Caco-2 (cell line): ENCODE results near the gene TPTE2. TPM values are rescaled to one million over a fixed set of nuclear protein-coding genes. Genes with fewer than 3 reads are reported as not detected.

ENCODE experiments used
- BruUV-seq: library from RNA; stranded (reverse); fragments of 400-500 nt; replicated peaks from 2 replicates; lab custom pipeline; 2021; lab: Mats Ljungman, UMichigan
- CTCF ChIA-PET: fragments of 300-600 bp; sonication (Branson Sonifier 250); formaldehyde crosslinking; loops from one replicate; lab custom pipeline; 2022; ENCODE audit warnings: antibody characterized with exemption; lab: Charles Lee
- POLR2A ChIA-PET: fragments of 300-600 bp; sonication (Branson Sonifier 250); formaldehyde crosslinking; loops from one replicate; lab custom pipeline; 2022; ENCODE audit warnings: antibody characterized with exemption; lab: Charles Lee
- DNase-seq, 2 experiments: peaks; one replicate each; pipeline versions ENCODE4 v3.0.0 to v3.0.0-alpha.2; 2020 to 2022
- H3K27me3 ChIP-seq: replicated peaks from 2 replicates; pipeline ENCODE4 v1.6.0; 2011; ENCODE audit warnings: low read length; ENCODE audit not compliant: control insufficient read depth, insufficient read depth
- H3K36me3 ChIP-seq: 2 replicates; pipeline ENCODE4 v1.5.1; 2011; ENCODE audit warnings: low read length; ENCODE audit not compliant: control insufficient read depth, insufficient read depth
- H3K4me1 ChIP-seq: fragments of 250-450 bp; sonication (Bioruptor Pico); 2 replicates; pipeline ENCODE4 v1.5.1; 2020; ENCODE audit warnings: mild to moderate bottlenecking
- H3K4me3 ChIP-seq: 2 replicates; pipeline ENCODE4 v1.5.1; 2011; ENCODE audit warnings: low read depth, mild to moderate bottlenecking, control low read depth, low read length
- H3K9me3 ChIP-seq: fragments of 250-450 bp; sonication (Bioruptor Pico); 2 replicates; pipeline ENCODE4 v1.5.1; 2020; ENCODE audit warnings: mild to moderate bottlenecking, moderate library complexity
- H3K27ac Mint-ChIP-seq: one replicate; pipeline ENCODE4 v1.8.0; 2022; ENCODE audit warnings: mixed read lengths; ENCODE audit not compliant: unreplicated experiment
- H3K27me3 Mint-ChIP-seq: one replicate; pipeline ENCODE4 v1.8.0; 2022; ENCODE audit warnings: mixed read lengths; ENCODE audit not compliant: insufficient read depth, unreplicated experiment
- H3K36me3 Mint-ChIP-seq: one replicate; pipeline ENCODE4 v1.8.0; 2022; ENCODE audit warnings: mild to moderate bottlenecking, mixed read lengths; ENCODE audit not compliant: insufficient read depth, unreplicated experiment
- H3K4me1 Mint-ChIP-seq: one replicate; pipeline ENCODE4 v1.8.0; 2022; ENCODE audit warnings: low read depth, mixed read lengths; ENCODE audit not compliant: unreplicated experiment
- H3K4me3 Mint-ChIP-seq: one replicate; pipeline ENCODE4 v1.8.0; 2022; ENCODE audit warnings: mild to moderate bottlenecking, moderate library complexity, mixed read lengths; ENCODE audit not compliant: unreplicated experiment
- H3K9me3 Mint-ChIP-seq: one replicate; pipeline ENCODE4 v1.8.0; 2022; ENCODE audit warnings: mixed read lengths; ENCODE audit not compliant: unreplicated experiment
- intact Hi-C: fragments of 100-400 bp; cut with micrococcal nuclease; formaldehyde crosslinking; loops from one replicate; pipeline ENCODE4 v1.10.0; 2022; ENCODE audit not compliant: unreplicated experiment
- total RNA-seq: library from RNA; stranded (reverse); gene quantifications from 2 replicates; pipeline ENCODE4 v1.2.3, GENCODE V29; 2022
- TF ChIP-seq, protein P1 (sequence below), 2 experiments: fragments of 200-600 bp in 1 of 2; IDR thresholded peaks; 1 replicate in 1 of 2; 2 replicates in 1 of 2; pipeline versions ENCODE4 v1.5.1 to v1.8.0; 2011 to 2022; ENCODE audit warnings: antibody characterized with exemption in 1 of 2, control low read depth in 1 of 2, inconsistent platforms in 1 of 2, low read depth in 1 of 2, low read length in 1 of 2, mild to moderate bottlenecking in 1 of 2, moderate library complexity in 1 of 2; ENCODE audit not compliant: insufficient read depth in 1 of 2, severe bottlenecking in 1 of 2, unreplicated experiment in 1 of 2

TPTE2 gene
- total RNA-seq, 1 experiment from 2014 or later, result not detected

DNA sequence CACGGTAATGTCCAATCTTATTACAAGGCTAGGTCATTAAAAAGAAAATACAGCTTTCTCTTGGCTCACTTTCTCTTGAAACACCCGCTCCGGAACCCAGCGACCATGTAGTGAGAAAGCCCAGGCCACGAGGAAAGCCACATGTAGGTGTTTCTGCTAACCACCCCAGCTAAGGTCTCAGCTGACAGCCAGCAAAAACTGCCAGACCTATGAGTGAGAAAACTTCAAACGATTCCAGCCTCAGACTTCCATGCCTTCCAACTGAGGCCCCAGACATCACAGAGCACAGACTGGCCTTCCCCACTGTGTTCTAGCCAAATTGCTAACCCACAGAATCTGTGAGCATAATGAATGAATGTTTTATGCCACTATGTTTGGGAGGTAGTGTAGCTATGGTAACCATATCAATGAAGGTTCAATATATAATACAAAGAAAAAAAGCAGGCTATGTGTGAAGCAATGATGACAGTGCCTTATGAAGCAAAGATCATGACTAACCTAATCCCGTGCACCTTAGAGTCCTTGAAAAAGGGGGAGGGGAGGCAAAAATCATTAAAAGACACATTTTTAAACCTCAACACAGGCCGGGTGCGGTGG is 11.9 kb upstream of the TPTE2 start:
- Mint-ChIP-seq H3K9me3 (no peaks in the 10 kb centered on the region), H3K27ac (no peak overlapping the region), H3K36me3 (no peaks in the 10 kb centered on the region), H3K27me3 (no peaks in the 10 kb centered on the region), H3K4me1 (no peaks in the 10 kb centered on the region), H3K4me3 (no peak overlapping the region)
- H3K36me3 ChIP-seq, result no peaks in the 10 kb centered on the region
- no peaks in the 10 kb centered on the region for H3K27me3 ChIP-seq
- H3K9me3 ChIP-seq, result no peaks in the 10 kb centered on the region
- intact Hi-C loops, result no loop called here
- ChIA-PET CTCF (no interaction called here), POLR2A (no interaction called here)
- H3K4me3 ChIP-seq, result no peak overlapping the region
- TF ChIP-seq, protein P1, sequence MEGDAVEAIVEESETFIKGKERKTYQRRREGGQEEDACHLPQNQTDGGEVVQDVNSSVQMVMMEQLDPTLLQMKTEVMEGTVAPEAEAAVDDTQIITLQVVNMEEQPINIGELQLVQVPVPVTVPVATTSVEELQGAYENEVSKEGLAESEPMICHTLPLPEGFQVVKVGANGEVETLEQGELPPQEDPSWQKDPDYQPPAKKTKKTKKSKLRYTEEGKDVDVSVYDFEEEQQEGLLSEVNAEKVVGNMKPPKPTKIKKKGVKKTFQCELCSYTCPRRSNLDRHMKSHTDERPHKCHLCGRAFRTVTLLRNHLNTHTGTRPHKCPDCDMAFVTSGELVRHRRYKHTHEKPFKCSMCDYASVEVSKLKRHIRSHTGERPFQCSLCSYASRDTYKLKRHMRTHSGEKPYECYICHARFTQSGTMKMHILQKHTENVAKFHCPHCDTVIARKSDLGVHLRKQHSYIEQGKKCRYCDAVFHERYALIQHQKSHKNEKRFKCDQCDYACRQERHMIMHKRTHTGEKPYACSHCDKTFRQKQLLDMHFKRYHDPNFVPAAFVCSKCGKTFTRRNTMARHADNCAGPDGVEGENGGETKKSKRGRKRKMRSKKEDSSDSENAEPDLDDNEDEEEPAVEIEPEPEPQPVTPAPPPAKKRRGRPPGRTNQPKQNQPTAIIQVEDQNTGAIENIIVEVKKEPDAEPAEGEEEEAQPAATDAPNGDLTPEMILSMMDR (IDR thresholded peaks at IDR 0.05; ENCODE audit: insufficient read depth in 1 of 2, low read depth in 1 of 2, low read length in 1 of 2, severe bottlenecking in 1 of 2, unreplicated experiment in 1 of 2), result no peak
- no peaks in the 10 kb centered on the region for H3K4me1 ChIP-seq
- BruUV-seq, result no TSS peak
- DNase-seq, result no peak

GRCh38 chr13:19572280-19572679 is 10.9 kb upstream of the TPTE2 start:
- H3K4me1 Mint-ChIP-seq, result no peaks in the 10 kb centered on the region
- no TSS peak for BruUV-seq
- Histone ChIP-seq H3K9me3 (no peaks in the 10 kb centered on the region), H3K36me3 (no peaks in the 10 kb centered on the region), H3K27me3 (no peaks in the 10 kb centered on the region), H3K4me1 (no peaks in the 10 kb centered on the region), H3K4me3 (no peak overlapping the region)
- TF ChIP-seq, protein P1 (IDR thresholded peaks at IDR 0.05; ENCODE audit: insufficient read depth in 1 of 2, low read depth in 1 of 2, low read length in 1 of 2, severe bottlenecking in 1 of 2, unreplicated experiment in 1 of 2), result no peak
- no peak overlapping the region for H3K27ac Mint-ChIP-seq
- H3K9me3 Mint-ChIP-seq, result no peaks in the 10 kb centered on the region
- CTCF ChIA-PET, result no interaction called here
- intact Hi-C loops, result no loop called here
- POLR2A ChIA-PET, result no interaction called here
- H3K4me3 Mint-ChIP-seq, result no peak overlapping the region
- no peaks in the 10 kb centered on the region for H3K36me3 Mint-ChIP-seq
- H3K27me3 Mint-ChIP-seq, result no peaks in the 10 kb centered on the region
- no peak for DNase-seq

GRCh38 chr13:19567820-19568534 is 6.6 kb upstream of the TPTE2 start:
- H3K9me3 Mint-ChIP-seq, result no peaks in the 10 kb centered on the region
- BruUV-seq, result no TSS peak
- TF ChIP-seq, protein P1 (IDR thresholded peaks at IDR 0.05; ENCODE audit: insufficient read depth in 1 of 2, low read depth in 1 of 2, low read length in 1 of 2, severe bottlenecking in 1 of 2, unreplicated experiment in 1 of 2), result no peak
- ChIA-PET POLR2A (no interaction called here), CTCF (no interaction called here)
- no peak overlapping the region for H3K27ac Mint-ChIP-seq
- Histone ChIP-seq H3K36me3 (no peaks in the 10 kb centered on the region), H3K4me1 (no peaks in the 10 kb centered on the region), H3K27me3 (no peaks in the 10 kb centered on the region), H3K9me3 (no peaks in the 10 kb centered on the region), H3K4me3 (no peak overlapping the region)
- no peaks in the 10 kb centered on the region for H3K4me1 Mint-ChIP-seq
- no peaks in the 10 kb centered on the region for H3K36me3 Mint-ChIP-seq
- no peak for DNase-seq
- intact Hi-C loops, result no loop called here
- no peaks in the 10 kb centered on the region for H3K27me3 Mint-ChIP-seq
- no peak overlapping the region for H3K4me3 Mint-ChIP-seq
